Gastroesophageal sphincter (tissue), 4 donors: Measurements from ENCODE around the gene KANK2. TPM values are rescaled to one million over a fixed set of nuclear protein-coding genes. Genes with fewer than 3 reads are reported as not detected.

Experiments used
- ATAC-seq: fragments of 150-250 bp; one replicate; pipeline ENCODE4 v1.9.1; 2016; ENCODE audit warnings: mild to moderate bottlenecking, moderate library complexity
- H3K27ac ChIP-seq, 4 donors: fragments of 200-600 bp; sonication (generic) in 3 of 4; 1 replicate in 3 of 4; 2 replicates in 1 of 4; pipeline ENCODE4 v1.5.1; 2016 to 2019
- H3K27me3 ChIP-seq: fragments of 200-600 bp; sonication (generic); one replicate; pipeline ENCODE4 v1.5.1; 2019
- H3K36me3 ChIP-seq, 2 donors: fragments of 200-600 bp; sonication (generic); one replicate each; pipeline ENCODE4 v1.5.1; 2019; ENCODE audit warnings: control low read depth in 1 of 2
- H3K4me1 ChIP-seq, 3 donors: fragments of 200-600 bp; sonication (generic); 1 replicate in 2 of 3; 2 replicates in 1 of 3; pipeline ENCODE4 v1.5.1; 2016 to 2019; ENCODE audit warnings: control low read depth in 2 of 3
- H3K4me3 ChIP-seq, 2 donors: fragments of 200-600 bp; sonication (generic); one replicate each; pipeline ENCODE4 v1.5.1; 2019; ENCODE audit warnings: mild to moderate bottlenecking in 1 of 2, moderate library complexity in 1 of 2
- H3K9me3 ChIP-seq, 3 donors: fragments of 200-600 bp; sonication (generic); one replicate each; pipeline ENCODE4 v1.5.1; 2017 to 2019; ENCODE audit warnings: control low read depth in 2 of 3
- EP300 ChIP-seq: sonication (generic); formaldehyde crosslinking; IDR thresholded peaks from one replicate; pipeline ENCODE4 v1.6.1; 2017; ENCODE audit warnings: antibody characterized with exemption, mild to moderate bottlenecking
- POLR2A ChIP-seq, 2 donors: fragments of 450-650 bp; IDR thresholded peaks; one replicate each; pipeline ENCODE4 v1.6.1; 2017; ENCODE audit warnings: antibody characterized with exemption in 2 of 2, mild to moderate bottlenecking in 2 of 2, moderate library complexity in 1 of 2
- POLR2AphosphoS5 ChIP-seq: sonication (generic); formaldehyde crosslinking; IDR thresholded peaks from one replicate; pipeline ENCODE4 v1.6.1; 2017; ENCODE audit warnings: antibody characterized with exemption
- WGBS, 2 donors: methylation state at CpG; one replicate each; pipeline ENCODE4 v1.1.5; 2018; ENCODE audit warnings: low coverage in 1 of 2; 5-methylcytosine and 5-hydroxymethylcytosine counted together
- total RNA-seq, 4 donors: library from RNA; depleted of rRNA; stranded (reverse); fragments of >200 nt; gene quantifications; one replicate each; pipeline ENCODE4 v1.1.0, GENCODE V29; 2016
- TF ChIP-seq, protein P1 (sequence below), 4 experiments: fragments of 200-600 bp in 2 of 4; fragments of 450-650 bp in 2 of 4; sonication (generic) in 1 of 4; IDR thresholded peaks; one replicate each; pipeline ENCODE4 v1.5.1; 2017 to 2019; ENCODE audit warnings: antibody characterized with exemption in 4 of 4, mild to moderate bottlenecking in 2 of 4, moderate library complexity in 2 of 4

KANK2 gene
- total RNA-seq, 4 donors from 2014 or later: 913 to 1,808 (median 1,065) TPM

GRCh38 chr19:11152318-11153062 is 44.9 kb downstream of the KANK2 start:
- WGBS, 2 donors: 33 to 34% methylated on average over 1 to 7 of the region's 11 CpGs
- peak; percentile 87 for ATAC-seq
- peaks cover 0 to 84% (median 31%) of the 10 kb centered on the region in 3 donors for H3K4me1 ChIP-seq

GRCh38 chr19:11151181-11151580 is 46.2 kb downstream of the KANK2 start:
- Histone ChIP-seq H3K4me3 (no peak overlapping the region), H3K36me3 (no peaks in the 10 kb centered on the region), H3K9me3 (no peaks in the 10 kb centered on the region), H3K4me1 (peaks cover 0 to 71% (median 26%) of the 10 kb centered on the region in 3 donors), H3K27me3 (no peaks in the 10 kb centered on the region), H3K27ac (peak overlapping the region; percentile 3 to 91 (median 88))
- TF ChIP-seq POLR2AphosphoS5: no peak
- TF ChIP-seq POLR2A (IDR thresholded peaks at IDR 0.05): no peak
- ATAC-seq: no peak
- WGBS, 2 donors: 20 to 30% methylated on average over 7 of the region's 7 CpGs

More at GRCh38 chr19:11152318-11153062, 44.9 kb downstream of the KANK2 start:
- Histone ChIP-seq H3K27ac (peak overlapping the region; percentile 77 to 91 (median 88)), H3K9me3 (no peaks in the 10 kb centered on the region), H3K4me3 (no peak overlapping the region), H3K27me3 (no peaks in the 10 kb centered on the region), H3K36me3 (no peaks in the 10 kb centered on the region)
- peak; percentile 99 for TF ChIP-seq POLR2AphosphoS5
- TF ChIP-seq, protein P1, sequence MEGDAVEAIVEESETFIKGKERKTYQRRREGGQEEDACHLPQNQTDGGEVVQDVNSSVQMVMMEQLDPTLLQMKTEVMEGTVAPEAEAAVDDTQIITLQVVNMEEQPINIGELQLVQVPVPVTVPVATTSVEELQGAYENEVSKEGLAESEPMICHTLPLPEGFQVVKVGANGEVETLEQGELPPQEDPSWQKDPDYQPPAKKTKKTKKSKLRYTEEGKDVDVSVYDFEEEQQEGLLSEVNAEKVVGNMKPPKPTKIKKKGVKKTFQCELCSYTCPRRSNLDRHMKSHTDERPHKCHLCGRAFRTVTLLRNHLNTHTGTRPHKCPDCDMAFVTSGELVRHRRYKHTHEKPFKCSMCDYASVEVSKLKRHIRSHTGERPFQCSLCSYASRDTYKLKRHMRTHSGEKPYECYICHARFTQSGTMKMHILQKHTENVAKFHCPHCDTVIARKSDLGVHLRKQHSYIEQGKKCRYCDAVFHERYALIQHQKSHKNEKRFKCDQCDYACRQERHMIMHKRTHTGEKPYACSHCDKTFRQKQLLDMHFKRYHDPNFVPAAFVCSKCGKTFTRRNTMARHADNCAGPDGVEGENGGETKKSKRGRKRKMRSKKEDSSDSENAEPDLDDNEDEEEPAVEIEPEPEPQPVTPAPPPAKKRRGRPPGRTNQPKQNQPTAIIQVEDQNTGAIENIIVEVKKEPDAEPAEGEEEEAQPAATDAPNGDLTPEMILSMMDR (IDR thresholded peaks at IDR 0.05): no peak

DNA sequence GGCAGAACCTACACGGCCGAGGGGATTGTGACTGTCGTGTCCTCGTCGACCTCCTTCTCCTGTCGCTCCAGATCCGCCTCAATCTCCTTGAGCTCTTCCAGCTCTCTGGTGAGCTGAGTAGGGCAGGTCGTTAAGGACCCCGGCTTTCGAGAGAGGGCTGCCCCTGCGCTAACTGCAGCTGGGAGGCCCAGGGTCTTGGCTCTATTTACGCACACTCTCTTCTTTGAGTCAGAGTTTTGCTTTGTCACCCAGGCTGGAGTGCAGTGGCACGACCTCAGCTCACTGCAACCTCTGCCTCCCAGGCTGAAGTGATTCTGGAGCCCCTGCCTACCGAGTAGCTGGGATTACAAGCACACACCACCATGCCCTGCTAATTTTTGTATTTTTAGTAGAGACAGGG is 49.3 kb downstream of the KANK2 start:
- H3K36me3 ChIP-seq: no peaks in the 10 kb centered on the region
- WGBS, 2 donors: 84 to 87% methylated on average over 7 to 11 of the region's 14 CpGs
- H3K4me1 ChIP-seq: peaks cover 0 to 54% (median 29%) of the 10 kb centered on the region in 3 donors
- no peak for TF ChIP-seq POLR2AphosphoS5
- TF ChIP-seq EP300: no peak
- TF ChIP-seq POLR2A (IDR thresholded peaks at IDR 0.05): no peak
- TF ChIP-seq, protein P1 (IDR thresholded peaks at IDR 0.05): no peak
- no peaks in the 10 kb centered on the region for H3K27me3 ChIP-seq
- no peaks in the 10 kb centered on the region for H3K9me3 ChIP-seq
- H3K4me3 ChIP-seq: no peak overlapping the region
- peak overlapping the region in 2 of 4 donors; percentile 86 to 91 for H3K27ac ChIP-seq
- no peak for ATAC-seq

- Histone ChIP-seq H3K36me3 (no peaks in the 10 kb centered on the region), H3K27ac (peak overlapping the region in 3 of 4 donors; percentile 47 to 97 (median 96)), H3K4me3 (no peak overlapping the region), H3K27me3 (no peaks in the 10 kb centered on the region), H3K9me3 (no peaks in the 10 kb centered on the region), H3K4me1 (peaks cover 3 to 55% (median 26%) of the 10 kb centered on the region in 3 donors)
- TF ChIP-seq POLR2AphosphoS5: no peak
- TF ChIP-seq EP300: no peak
- no peak for TF ChIP-seq POLR2A (IDR thresholded peaks at IDR 0.05)
- TF ChIP-seq, protein P1 (IDR thresholded peaks at IDR 0.05): no peak
- 89 to 95% methylated on average over 3 of the region's 3 CpGs for WGBS, 2 donors
- ATAC-seq: no peak
These were observed 51.8 kb downstream of the KANK2 start for GRCh38 chr19:11145536-11145924.

DNA sequence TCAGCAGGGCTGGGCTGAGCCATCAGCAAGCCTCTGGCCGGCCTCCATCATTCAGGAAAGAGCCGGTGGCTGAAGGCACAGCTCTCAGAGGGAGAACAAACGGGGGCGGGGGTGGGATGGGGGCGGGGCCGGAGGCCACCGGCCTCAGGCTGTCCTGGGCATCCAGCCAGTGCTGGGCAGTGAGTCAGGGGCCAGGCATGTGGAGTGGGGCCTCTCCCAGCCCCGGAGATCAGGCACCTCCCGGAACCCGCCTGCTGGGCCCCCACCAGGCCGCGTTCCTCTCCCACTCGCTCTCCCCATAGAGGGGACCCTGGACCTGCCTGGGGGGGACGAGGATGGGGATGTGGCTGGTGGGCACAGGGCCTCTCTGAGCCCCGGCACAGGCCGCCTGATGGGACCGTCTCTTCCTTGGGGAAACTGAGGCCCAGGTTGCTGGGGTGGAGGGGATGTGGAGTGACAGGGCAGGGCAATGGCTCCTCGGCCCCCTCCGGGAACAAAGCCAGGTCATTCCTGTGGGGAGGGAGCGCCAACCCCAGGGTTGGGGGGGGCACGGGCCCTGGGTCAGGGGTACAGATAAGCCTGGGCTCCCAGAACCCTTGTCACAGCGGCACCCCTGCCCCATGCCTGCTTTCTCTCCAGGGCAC is 54.7 kb downstream of the KANK2 start:
- H3K4me1 ChIP-seq: peaks cover 3 to 64% (median 40%) of the 10 kb centered on the region in 3 donors
- WGBS, 2 donors: no CpG with 5 or more reads among the region's 22 CpGs
- no peaks in the 10 kb centered on the region for H3K36me3 ChIP-seq
- peak overlapping the region; percentile 92 to 99 (median 96) for H3K27ac ChIP-seq
- ATAC-seq: peak; percentile 78
- no peaks in the 10 kb centered on the region for H3K27me3 ChIP-seq
- H3K9me3 ChIP-seq: no peaks in the 10 kb centered on the region
- TF ChIP-seq POLR2AphosphoS5 (peak; percentile 87), POLR2A (IDR thresholded peaks at IDR 0.05) (no peak), EP300 (no peak)
- TF ChIP-seq, protein P1 (IDR thresholded peaks at IDR 0.05): no peak
- H3K4me3 ChIP-seq: peak overlapping the region in 1 of 2 donors; percentile 29
